CD4-positive, alpha-beta memory T cell (primary cell): ENCODE data around the gene TNS1. TPM values are rescaled to one million over a fixed set of nuclear protein-coding genes. Genes with fewer than 3 reads are reported as not detected.

ENCODE experiments used
- CTCF ChIA-PET: fragments of 350-600 bp; sonication (Branson Sonifier 250); formaldehyde crosslinking; loops from one replicate; lab custom pipeline; 2021; ENCODE audit warnings: inconsistent platforms; ENCODE audit not compliant: partially characterized antibody; lab: Charles Lee
- POLR2A ChIA-PET: fragments of 350-600 bp; sonication (Branson Sonifier 250); formaldehyde crosslinking; loops from one replicate; lab custom pipeline; 2021; ENCODE audit not compliant: partially characterized antibody; lab: Charles Lee
- DNase-seq, 5 donors: peaks; one replicate each; pipeline versions ENCODE4 v3.0.0 to v3.0.0-alpha.2; 2020 to 2022; ENCODE audit warnings: mixed read lengths in 1 of 5
- H3K27ac ChIP-seq: one replicate; pipeline ENCODE4 v1.7.0; 2013; ENCODE audit warnings: low read depth, low read length
- H3K27me3 ChIP-seq: 2 replicates; pipeline ENCODE4 v1.7.0; 2013; ENCODE audit warnings: mild to moderate bottlenecking, low read length, moderate library complexity; ENCODE audit not compliant: insufficient read depth
- H3K36me3 ChIP-seq: 2 replicates; pipeline ENCODE4 v1.7.0; 2013; ENCODE audit warnings: mild to moderate bottlenecking, low read length, moderate library complexity; ENCODE audit not compliant: insufficient read depth
- H3K4me1 ChIP-seq: 2 replicates; pipeline ENCODE4 v1.7.0; 2013; ENCODE audit warnings: mild to moderate bottlenecking, low read length, moderate library complexity; ENCODE audit not compliant: insufficient read depth
- H3K4me3 ChIP-seq, 2 donors: one replicate each; pipeline ENCODE4 v1.7.0; 2013; ENCODE audit warnings: low read length in 2 of 2, mild to moderate bottlenecking in 1 of 2
- H3K9me3 ChIP-seq, 2 donors: one replicate each; pipeline ENCODE4 v1.7.0; 2013; ENCODE audit warnings: low read length in 2 of 2, control low read depth in 1 of 2; ENCODE audit not compliant: control insufficient read depth in 1 of 2
- H3K27ac Mint-ChIP-seq, 7 donors: one replicate each; pipeline ENCODE4 v1.8.0; 2020 to 2021; ENCODE audit warnings: mixed read lengths in 7 of 7, mild to moderate bottlenecking in 6 of 7, inconsistent platforms in 3 of 7, moderate library complexity in 3 of 7
- H3K27me3 Mint-ChIP-seq, 2 donors: one replicate each; pipeline ENCODE4 v1.8.0; 2020 to 2021; ENCODE audit warnings: mixed read lengths in 2 of 2
- H3K36me3 Mint-ChIP-seq, 2 donors: one replicate each; pipeline ENCODE4 v1.8.0; 2020 to 2021; ENCODE audit warnings: mixed read lengths in 2 of 2, inconsistent platforms in 1 of 2, mild to moderate bottlenecking in 1 of 2
- H3K4me1 Mint-ChIP-seq, 4 donors: one replicate each; pipeline ENCODE4 v1.8.0; 2020 to 2021; ENCODE audit warnings: mixed read lengths in 4 of 4, mild to moderate bottlenecking in 1 of 4
- H3K4me3 Mint-ChIP-seq, 8 donors: one replicate each; pipeline ENCODE4 v1.8.0; 2020 to 2021; ENCODE audit warnings: mixed read lengths in 8 of 8, mild to moderate bottlenecking in 7 of 8, moderate library complexity in 6 of 8, inconsistent platforms in 3 of 8
- H3K9me3 Mint-ChIP-seq, 8 donors: one replicate each; pipeline ENCODE4 v1.8.0; 2020 to 2021; ENCODE audit warnings: mixed read lengths in 8 of 8, mild to moderate bottlenecking in 5 of 8, inconsistent platforms in 3 of 8, moderate library complexity in 1 of 8
- intact Hi-C: fragments of 100-400 bp; cut with micrococcal nuclease; formaldehyde crosslinking; loops from one replicate; pipeline ENCODE4 v1.15.1; 2023
- polyA plus RNA-seq, 2 donors: library from polyadenylated mRNA; unstranded; fragments of 300-500 nt; fragmentation: Illumina TruSeq; gene quantifications; one replicate each; pipeline ENCODE4 v1.2.3, GENCODE V29; 2021
- total RNA-seq, 2 experiments: library from RNA; stranded (reverse); gene quantifications; one replicate each; pipeline ENCODE4 v1.2.3, GENCODE V29; 2021

The TNS1 gene
- total and polyA plus RNA-seq, 4 experiments from 2014 or later = 0.78 to 1.2 TPM; not detected in 2

DNA sequence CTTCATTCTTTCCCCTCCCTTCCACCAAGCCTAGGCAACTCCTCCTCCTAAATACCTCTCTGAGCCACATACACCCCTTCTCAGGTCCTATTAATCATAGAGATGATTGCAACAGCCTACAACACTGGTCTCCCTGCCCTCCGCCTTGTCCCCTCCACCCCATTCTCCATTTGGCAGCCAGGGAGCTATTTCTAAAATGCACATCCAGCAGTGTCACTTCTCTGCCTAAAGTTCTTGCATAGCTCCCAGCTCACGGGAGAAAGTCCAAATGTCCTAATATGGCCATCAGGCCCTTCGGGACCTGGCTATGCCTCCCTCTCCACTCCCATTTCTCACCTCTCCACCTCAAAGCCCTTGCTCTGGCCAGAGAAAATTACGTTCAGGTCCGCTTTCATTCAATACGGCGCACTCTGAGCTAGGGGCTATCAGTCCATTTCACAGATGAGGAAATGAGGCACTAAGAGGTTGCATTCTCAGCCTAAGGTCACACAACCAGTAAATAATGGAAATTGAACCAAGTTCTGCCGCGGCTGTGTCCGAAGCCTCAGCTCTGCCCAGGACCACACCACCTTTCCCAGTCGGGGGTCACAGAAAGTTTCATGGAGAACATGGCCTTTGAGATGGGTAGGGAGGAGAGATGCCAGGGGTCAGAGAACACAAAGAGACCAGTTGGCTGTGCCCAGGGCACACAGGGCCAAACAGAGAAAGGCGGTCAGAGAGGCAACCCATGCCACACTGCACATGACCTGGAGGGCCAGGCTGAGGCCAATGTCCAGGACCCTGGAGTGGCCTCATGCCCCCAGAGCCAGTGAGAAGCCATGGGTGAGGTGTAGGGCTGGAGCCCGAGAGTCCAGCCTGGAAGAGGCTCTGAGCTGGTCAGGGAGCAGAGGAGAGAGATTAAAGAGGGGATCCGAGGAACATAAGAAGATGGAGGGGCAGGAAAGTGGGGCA, 72.8 kb downstream of the TNS1 start:
- POLR2A ChIA-PET = no interaction called here
- no peaks in the 10 kb centered on the region for H3K4me1 ChIP-seq
- no peak overlapping the region for H3K27ac ChIP-seq
- no peak overlapping the region for H3K4me3 Mint-ChIP-seq
- no peak for DNase-seq
- H3K9me3 Mint-ChIP-seq = no peaks in the 10 kb centered on the region
- intact Hi-C loops = no loop called here
- CTCF ChIA-PET = no interaction called here
- H3K27ac Mint-ChIP-seq = peak overlapping the region in 1 of 7 donors; percentile 9
- H3K27me3 ChIP-seq = no peaks in the 10 kb centered on the region
- no peaks in the 10 kb centered on the region for H3K4me1 Mint-ChIP-seq
- H3K36me3 ChIP-seq = no peaks in the 10 kb centered on the region
- H3K27me3 Mint-ChIP-seq = peaks cover 3 to 4% of the 10 kb centered on the region in 2 donors
- no peak overlapping the region for H3K4me3 ChIP-seq
- H3K36me3 Mint-ChIP-seq = no peaks in the 10 kb centered on the region
- no peaks in the 10 kb centered on the region for H3K9me3 ChIP-seq

DNA sequence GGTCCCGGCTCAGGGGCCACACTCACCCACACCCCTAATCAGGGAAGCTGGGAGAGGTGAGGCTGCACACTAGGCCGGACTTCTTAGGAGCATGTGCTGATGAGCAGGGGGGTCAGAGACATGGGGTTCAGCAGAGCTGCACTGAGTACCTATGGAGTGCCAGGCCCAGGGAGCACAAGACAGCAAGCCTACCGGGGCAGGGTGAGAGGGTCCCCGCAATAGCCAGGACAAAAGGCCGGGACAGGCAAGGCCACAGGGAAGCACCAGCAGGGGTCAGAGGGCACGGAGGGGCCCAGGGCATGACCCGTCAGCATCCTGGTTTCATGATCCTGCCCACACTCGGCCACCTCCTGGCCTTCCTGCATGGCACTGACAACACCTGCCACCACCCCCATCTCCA, 73.5 kb downstream of the TNS1 start:
- CTCF ChIA-PET = no interaction called here
- Mint-ChIP-seq H3K27ac (no peak overlapping the region), H3K27me3 (peaks cover 3 to 4% of the 10 kb centered on the region in 2 donors), H3K4me3 (no peak overlapping the region), H3K4me1 (no peaks in the 10 kb centered on the region), H3K36me3 (no peaks in the 10 kb centered on the region), H3K9me3 (no peaks in the 10 kb centered on the region)
- no peaks in the 10 kb centered on the region for H3K27me3 ChIP-seq
- no peaks in the 10 kb centered on the region for H3K4me1 ChIP-seq
- no peaks in the 10 kb centered on the region for H3K9me3 ChIP-seq
- intact Hi-C loops = no loop called here
- H3K36me3 ChIP-seq = no peaks in the 10 kb centered on the region
- DNase-seq = no peak
- H3K27ac ChIP-seq = no peak overlapping the region
- no peak overlapping the region for H3K4me3 ChIP-seq
- POLR2A ChIA-PET = no interaction called here

DNA sequence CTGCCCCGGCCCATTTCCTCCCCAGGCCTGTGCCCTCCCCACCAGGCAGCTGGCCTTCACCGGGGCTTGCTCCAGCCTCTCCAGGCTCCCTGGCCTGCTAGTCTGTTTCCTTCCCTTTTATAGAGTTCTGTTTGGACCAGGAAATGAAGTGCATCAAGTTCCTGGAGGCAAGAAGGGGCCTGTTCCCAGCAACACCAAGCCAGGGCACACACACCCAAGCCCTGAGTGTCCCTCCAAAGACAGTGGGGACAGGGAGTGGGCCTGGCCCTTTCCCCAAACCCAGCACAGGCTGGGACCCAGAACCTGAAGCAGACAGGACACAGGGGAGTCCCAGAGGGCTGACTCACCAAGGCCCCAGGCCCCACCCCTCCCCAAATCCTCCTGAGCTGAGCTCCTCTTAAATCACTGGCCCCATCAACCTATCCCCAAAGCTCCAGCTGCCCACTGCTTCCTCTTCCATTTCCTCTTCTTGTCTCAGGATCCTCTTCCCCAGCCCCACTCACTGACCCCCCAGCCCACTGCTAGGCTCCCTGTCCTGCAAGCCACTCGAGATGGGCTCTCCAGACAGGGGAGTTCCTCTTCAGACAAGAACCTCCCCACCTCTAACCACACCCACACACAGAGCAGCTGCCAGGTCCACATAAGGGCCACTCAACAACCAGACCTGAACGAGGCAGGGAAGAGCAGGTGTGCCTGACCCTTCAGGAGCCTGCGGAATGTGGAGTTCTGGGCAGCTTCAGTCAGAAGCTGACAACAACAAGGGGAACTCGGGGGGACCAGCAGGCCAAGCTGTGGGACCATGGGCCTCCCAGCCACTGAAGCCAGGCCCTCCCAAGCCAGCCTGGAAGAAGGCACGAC, 74.2 kb downstream of the TNS1 start:
- H3K9me3 ChIP-seq = no peaks in the 10 kb centered on the region
- no peaks in the 10 kb centered on the region for H3K27me3 ChIP-seq
- DNase-seq = no peak
- ChIA-PET CTCF (no interaction called here), POLR2A (no interaction called here)
- peaks cover 3 to 4% of the 10 kb centered on the region in 2 donors for H3K27me3 Mint-ChIP-seq
- no peaks in the 10 kb centered on the region for H3K4me1 Mint-ChIP-seq
- H3K9me3 Mint-ChIP-seq = no peaks in the 10 kb centered on the region
- no peak overlapping the region for H3K4me3 ChIP-seq
- no peaks in the 10 kb centered on the region for H3K4me1 ChIP-seq
- no peaks in the 10 kb centered on the region for H3K36me3 ChIP-seq
- intact Hi-C loops = no loop called here
- no peak overlapping the region for H3K4me3 Mint-ChIP-seq
- H3K27ac ChIP-seq = no peak overlapping the region
- no peak overlapping the region for H3K27ac Mint-ChIP-seq
- H3K36me3 Mint-ChIP-seq = no peaks in the 10 kb centered on the region

DNA sequence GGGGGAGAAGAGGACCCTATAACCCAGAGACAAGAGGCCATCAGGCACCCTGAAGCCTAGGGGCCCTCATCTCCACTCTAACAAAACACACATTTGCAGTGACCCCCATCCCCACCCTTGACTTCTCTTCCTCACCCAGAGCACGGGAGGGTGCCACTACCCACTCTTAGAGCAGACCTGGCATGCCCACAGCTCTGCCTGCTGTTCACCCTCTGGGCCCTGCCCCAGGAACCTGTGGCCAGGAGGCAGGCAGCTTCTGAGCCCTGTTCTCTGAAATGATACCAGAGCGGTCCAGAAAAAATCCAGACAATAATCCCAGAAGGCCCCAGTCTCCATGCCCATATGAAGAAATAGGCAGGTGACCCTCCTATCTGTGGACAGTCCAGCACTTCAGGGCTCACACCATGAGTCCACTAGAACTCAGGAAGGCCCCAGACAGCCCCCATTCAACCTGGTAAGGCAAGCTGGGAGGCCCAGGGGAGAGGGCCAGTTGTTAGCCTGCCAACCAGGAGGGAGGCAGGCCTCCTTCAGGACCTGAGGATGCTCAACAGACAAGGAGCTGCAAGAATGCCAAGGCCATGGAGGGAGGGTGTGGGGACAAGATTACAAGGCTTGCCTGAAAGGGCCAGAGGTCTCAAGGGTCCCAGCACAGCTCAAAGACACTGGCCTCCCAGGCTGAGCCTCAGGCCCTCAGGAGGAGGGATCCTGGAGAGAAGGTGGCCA, 75.0 kb downstream of the TNS1 start:
- POLR2A ChIA-PET = no interaction called here
- Histone ChIP-seq H3K27ac (no peak overlapping the region), H3K9me3 (no peaks in the 10 kb centered on the region), H3K4me3 (no peak overlapping the region), H3K36me3 (no peaks in the 10 kb centered on the region), H3K4me1 (no peaks in the 10 kb centered on the region), H3K27me3 (no peaks in the 10 kb centered on the region)
- no peaks in the 10 kb centered on the region for H3K4me1 Mint-ChIP-seq
- peaks cover 3 to 4% of the 10 kb centered on the region in 2 donors for H3K27me3 Mint-ChIP-seq
- CTCF ChIA-PET = no interaction called here
- H3K9me3 Mint-ChIP-seq = no peaks in the 10 kb centered on the region
- no peaks in the 10 kb centered on the region for H3K36me3 Mint-ChIP-seq
- no peak overlapping the region for H3K27ac Mint-ChIP-seq
- DNase-seq = no peak
- no peak overlapping the region for H3K4me3 Mint-ChIP-seq
- intact Hi-C loops = no loop called here

DNA sequence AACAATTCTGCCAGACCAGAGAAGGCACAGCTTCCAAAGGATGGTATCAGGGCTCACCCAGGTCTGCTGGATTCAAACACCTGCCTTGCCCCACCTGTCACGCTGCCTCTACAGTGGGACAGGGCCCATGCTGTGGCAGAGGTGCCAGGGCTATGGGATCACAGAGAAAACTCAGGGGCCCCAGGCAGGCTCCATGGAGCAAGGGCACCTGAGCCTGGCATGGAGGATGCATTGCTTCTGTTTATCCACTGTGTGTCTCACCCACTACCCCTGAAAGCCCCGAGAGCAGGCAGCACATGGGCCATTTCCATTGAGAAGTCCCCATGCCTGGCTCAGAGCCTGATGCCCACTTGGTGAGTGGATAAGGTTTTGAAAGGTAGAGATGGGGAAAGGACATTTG, 76.0 kb downstream of the TNS1 start:
- DNase-seq = no peak
- Mint-ChIP-seq H3K36me3 (no peaks in the 10 kb centered on the region), H3K27ac (no peak overlapping the region), H3K27me3 (peaks cover 3 to 4% of the 10 kb centered on the region in 2 donors), H3K9me3 (no peaks in the 10 kb centered on the region), H3K4me3 (no peak overlapping the region), H3K4me1 (no peaks in the 10 kb centered on the region)
- CTCF ChIA-PET = no interaction called here
- POLR2A ChIA-PET = no interaction called here
- Histone ChIP-seq H3K27ac (no peak overlapping the region), H3K4me3 (no peak overlapping the region), H3K27me3 (no peaks in the 10 kb centered on the region), H3K36me3 (no peaks in the 10 kb centered on the region), H3K9me3 (no peaks in the 10 kb centered on the region), H3K4me1 (no peaks in the 10 kb centered on the region)
- intact Hi-C loops = no loop called here

DNA sequence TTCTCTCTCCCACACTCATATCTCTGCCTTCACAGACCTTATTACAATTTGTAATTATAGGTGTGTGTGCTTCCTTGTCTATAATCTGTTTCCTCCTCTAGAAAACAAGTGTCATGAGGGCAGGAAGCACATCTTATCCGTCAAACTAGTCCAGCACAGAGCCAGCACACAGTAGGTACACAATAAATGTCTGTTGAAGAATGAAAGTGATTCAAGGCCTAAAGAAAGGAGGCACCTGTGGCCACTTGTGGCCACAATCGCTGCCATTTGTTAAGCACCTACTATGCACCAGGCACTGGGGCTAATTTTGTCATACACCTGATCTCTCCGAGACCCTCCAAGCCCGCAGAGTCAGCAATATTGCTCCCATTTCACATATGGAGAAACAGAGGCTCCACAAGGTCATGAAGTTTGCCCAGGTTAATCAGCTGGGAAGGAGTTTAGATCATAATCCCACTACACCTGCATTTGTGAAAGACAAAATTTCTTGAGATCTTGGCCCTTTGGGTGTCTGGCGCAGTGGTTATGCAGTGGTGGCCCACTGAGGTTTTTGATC, 78.4 kb downstream of the TNS1 start:
- Histone ChIP-seq H3K36me3 (no peaks in the 10 kb centered on the region), H3K9me3 (no peaks in the 10 kb centered on the region), H3K27me3 (no peaks in the 10 kb centered on the region), H3K4me3 (no peak overlapping the region), H3K4me1 (no peaks in the 10 kb centered on the region), H3K27ac (no peak overlapping the region)
- no peak for DNase-seq
- POLR2A ChIA-PET = no interaction called here
- Mint-ChIP-seq H3K4me1 (no peaks in the 10 kb centered on the region), H3K9me3 (no peaks in the 10 kb centered on the region), H3K36me3 (no peaks in the 10 kb centered on the region), H3K27me3 (peaks cover 0 to 3% of the 10 kb centered on the region in 2 donors), H3K4me3 (peak overlapping the region in 1 of 8 donors; percentile 3), H3K27ac (peak overlapping the region in 1 of 7 donors; percentile 4)
- intact Hi-C loops = no loop called here
- CTCF ChIA-PET = no interaction called here
